Nucleus accumbens (tissue), 56 donors: ENCODE measurements around the gene SMCHD1.
"Not testable (repeated sequence)": the region's sequence is repeated elsewhere in the genome, so short reads cannot be mapped to it uniquely, and the experiment has no call there.

ENCODE experiments used
- DNase-seq, 56 donors: peaks; one replicate each; lab custom pipeline; 2025; lab: John Stamatoyannopoulos, UW

The SMCHD1 gene

DNA sequence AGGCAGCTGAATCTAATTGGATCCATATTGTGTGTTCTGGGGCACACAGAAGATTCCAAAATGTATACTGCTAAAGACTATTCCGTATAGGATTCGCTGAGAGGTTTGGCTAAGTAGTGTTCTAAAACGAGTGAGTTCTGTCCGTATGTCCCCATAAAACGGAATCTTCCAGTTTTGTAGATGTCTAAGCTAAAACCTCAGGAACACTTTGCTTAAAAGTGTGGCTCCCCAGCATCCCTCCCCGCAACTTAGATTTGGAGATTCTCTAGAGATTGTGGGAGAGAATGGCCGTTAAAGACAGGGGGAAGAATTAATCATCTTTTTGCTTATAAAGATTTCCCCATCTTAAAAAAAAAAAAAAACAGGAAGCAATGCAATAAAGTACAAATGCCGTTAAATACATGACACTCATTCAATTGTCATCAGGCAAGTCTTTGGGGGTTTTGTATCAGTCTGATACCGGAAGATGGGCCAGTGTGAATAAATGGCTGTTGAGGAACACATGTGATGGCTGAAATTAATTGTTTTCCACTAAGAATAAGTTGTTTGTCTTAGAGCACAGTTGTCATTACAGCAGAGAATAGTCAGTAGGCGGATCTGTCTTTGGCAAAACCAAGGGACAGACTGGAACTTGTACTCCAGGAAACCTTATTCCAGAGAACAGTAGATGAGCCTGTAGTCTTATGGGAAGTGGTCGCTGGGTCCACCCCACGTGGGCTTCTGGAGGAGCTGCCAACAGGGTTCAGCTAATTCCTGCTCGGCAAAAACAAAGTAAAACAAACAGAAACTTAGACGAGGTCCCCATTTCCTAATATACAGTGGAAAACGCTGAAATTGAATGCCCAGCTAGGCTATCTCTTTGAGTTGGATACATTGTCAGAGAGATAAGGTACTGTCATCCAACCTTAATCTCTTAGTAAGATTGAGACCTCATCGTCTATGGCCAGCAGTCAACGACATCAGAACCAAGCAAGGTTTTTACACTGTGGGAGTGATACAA is 193.0 kb downstream of the SMCHD1 start:
- DNase-seq, result no peak

DNA sequence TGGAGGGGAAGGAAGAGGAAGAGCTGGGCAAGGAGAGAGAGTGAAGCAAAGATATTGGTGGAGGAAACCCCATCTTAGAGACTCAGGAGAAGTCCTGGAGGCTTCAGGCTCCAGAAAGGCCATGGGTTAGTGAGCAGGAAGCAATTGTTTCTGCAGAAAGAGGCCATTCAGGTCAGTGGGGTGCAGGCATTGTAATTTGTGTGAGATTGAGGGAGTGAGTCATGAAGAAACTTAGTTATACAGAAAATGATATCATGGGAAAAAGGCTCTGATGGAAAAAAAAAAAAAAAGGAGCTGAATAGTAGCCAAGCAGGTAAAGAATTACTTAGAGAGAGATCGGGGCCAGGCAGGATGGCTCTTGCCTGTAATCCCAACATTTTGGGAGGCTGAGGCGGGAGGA is 195.3 kb downstream of the SMCHD1 start:
- no peak for DNase-seq

GRCh38 chr18:2851771-2852170 is 196.2 kb downstream of the SMCHD1 start:
- DNase-seq, result no peak

DNA sequence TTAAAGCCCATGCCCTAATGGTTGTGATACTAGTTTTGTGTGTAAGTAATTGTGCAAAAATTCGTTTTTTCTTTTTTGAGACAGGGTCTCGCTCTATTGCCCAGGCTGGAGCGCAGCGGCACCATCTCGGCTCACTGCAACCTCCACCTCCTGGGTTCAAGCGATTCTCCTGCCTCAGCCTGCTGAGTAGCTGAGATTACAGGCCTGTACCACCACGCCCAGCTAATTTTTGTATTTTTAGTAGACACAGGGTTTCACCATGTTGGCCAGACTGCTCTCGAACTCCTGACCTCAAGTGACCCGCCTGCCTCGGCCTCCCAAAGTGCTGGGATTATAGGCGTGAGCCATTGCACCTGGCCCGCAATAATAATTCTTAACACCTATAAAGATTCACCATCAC is 196.9 kb downstream of the SMCHD1 start:
- not testable (repeated sequence) for DNase-seq

DNA sequence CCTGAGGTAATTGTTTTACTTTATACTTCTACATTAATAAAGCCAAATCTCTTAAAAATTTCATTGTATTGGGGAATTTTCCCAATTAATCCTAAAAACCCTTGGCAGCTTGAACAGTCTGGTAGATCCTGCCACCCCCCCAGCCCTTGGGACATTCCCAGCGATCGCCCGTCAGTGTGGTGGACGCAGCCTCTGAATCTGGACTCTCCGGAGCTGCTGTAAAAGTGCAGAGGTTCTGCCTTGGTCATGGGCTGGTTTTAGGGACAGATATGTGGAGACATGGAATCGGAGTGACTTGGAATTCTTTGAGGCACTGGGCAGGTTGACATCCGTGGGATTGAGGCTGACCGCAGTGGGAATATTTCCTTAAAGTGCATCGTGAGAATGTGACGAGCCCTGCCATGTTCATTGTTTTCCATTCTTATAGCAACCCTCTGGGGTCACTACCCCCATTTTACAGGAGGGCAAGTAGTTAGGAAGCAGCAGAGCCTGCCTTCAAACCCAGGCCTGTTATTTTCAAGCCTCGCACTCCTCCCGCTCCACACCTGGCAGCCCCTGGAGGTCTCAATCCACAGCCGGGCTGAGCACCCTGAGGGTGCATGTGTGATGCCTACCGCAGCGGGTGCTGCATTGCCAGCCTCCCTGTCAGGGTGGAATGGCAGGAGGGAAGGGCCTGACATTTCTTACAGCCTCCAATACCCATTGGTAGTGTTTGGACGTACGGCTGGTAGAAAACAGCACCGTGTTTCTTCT is 197.8 kb downstream of the SMCHD1 start:
- no peak for DNase-seq

DNA sequence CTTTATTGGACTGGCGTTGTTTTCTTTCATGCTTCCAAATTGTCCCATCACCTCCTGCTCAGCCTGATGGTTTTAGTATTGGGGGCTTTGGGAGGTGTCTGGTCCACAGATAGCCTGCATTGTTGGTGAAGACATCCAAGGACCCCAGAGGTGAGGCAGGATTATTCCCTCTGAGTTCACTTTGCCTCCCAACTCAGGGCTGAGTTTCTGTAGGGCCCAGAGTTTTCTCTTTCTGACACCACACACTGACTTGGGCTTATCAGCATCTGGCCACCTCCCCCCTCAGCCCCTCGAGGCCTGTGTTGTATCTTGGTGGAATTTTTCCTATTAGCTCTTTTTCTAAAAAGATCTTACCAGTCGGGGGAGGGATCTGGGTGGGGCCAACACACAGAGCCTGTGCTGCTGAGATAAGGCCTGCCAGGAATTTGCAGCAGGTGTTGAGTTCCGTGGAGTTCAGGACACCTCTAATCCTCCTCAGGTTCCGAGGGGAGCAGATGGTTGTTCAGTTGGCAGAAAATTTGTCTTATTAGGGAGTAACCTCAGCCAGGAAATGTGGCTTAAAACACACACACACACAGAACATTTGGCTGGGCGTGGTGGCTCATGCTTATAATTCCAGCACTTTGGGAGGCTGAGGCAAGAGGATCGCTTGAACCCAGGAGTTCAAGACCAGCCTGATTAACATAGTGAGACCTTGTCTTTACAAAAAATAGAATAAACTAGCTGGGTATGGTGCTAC is 198.6 kb downstream of the SMCHD1 start:
- no peak for DNase-seq
